ENCODE measurements around the gene MUC6. TPM values are rescaled to one million over a fixed set of nuclear protein-coding genes. Genes with fewer than 3 reads are reported as not detected.

MUC6 gene
- total and polyA plus RNA-seq, 9 of the 15 experiments (the other 6 are each of a cell fraction or from before 2014, with no cell fraction given), result not detected

DNA sequence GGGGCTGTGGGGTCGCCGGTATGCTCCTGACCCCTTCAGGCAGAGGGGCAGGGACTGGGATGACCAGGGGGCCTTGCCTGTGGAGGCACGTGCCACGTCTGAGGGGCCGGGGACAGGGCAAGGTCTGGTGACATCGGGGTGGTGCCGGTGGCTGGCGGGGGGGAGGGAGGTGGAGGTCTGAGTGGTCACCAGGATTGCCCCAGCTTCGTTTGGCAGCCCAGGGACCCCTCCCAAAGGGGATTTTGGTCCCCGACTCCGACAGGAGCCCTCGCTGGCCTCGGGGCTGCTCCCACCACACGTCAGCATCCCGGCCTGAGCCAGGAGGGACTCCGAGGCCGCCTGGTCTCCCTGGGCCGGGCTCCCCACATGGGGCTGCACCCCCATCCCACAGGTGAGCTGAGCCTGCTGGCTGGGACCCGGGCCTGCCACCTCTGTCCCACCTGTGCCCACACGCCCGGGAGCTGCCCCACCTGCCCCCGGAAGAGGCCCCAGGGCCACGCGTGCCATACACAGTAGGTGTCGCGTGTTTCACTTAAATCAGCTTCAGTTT is 1.1 kb upstream of the MUC6 start:
- in situ Hi-C loops (cut with MboI) (no loop called here), intact Hi-C loops (cut with micrococcal nuclease) (no loop called here)
- peaks cover 0 to 74% of the 10 kb centered on the region in 2 experiments; a peak in 2 of 5 replicates for H3K4me1 ChIP-seq (replicated peaks in 1 of 2; ENCODE audit: control insufficient read depth in 2 of 2, insufficient read depth in 2 of 2, low read length in 2 of 2)
- TF ChIP-seq NFE2L1 (tag; IDR thresholded peaks at IDR 0.05; ENCODE audit: borderline replicate concordance, low read depth) (no peak), TARDBP (IDR thresholded peaks at IDR 0.05) (no peak), BMI1 (IDR thresholded peaks at IDR 0.05; ENCODE audit: low read length) (no peak)
- TF ChIP-seq, protein P1, sequence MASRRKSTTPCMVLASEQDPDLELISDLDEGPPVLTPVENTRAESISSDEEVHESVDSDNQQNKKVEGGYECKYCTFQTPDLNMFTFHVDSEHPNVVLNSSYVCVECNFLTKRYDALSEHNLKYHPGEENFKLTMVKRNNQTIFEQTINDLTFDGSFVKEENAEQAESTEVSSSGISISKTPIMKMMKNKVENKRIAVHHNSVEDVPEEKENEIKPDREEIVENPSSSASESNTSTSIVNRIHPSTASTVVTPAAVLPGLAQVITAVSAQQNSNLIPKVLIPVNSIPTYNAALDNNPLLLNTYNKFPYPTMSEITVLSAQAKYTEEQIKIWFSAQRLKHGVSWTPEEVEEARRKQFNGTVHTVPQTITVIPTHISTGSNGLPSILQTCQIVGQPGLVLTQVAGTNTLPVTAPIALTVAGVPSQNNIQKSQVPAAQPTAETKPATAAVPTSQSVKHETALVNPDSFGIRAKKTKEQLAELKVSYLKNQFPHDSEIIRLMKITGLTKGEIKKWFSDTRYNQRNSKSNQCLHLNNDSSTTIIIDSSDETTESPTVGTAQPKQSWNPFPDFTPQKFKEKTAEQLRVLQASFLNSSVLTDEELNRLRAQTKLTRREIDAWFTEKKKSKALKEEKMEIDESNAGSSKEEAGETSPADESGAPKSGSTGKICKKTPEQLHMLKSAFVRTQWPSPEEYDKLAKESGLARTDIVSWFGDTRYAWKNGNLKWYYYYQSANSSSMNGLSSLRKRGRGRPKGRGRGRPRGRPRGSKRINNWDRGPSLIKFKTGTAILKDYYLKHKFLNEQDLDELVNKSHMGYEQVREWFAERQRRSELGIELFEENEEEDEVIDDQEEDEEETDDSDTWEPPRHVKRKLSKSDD (conservative IDR thresholded peaks at IDR 0.05; ENCODE audit: low read length), result no peak
- no peaks in the 10 kb centered on the region for H3K79me2 ChIP-seq (ENCODE audit: control insufficient read depth, insufficient read depth, low read length)
- no TSS peak for BruUV-seq (replicated peaks)
- H3K27me3 ChIP-seq (ENCODE audit: control insufficient read depth in 2 of 2, insufficient read depth in 2 of 2, low read length in 2 of 2), result peaks cover 9 to 53% of the 10 kb centered on the region in 2 experiments; a peak in 4 of 5 replicates
- no peak for DNase-seq (ENCODE audit: extremely low read depth in 1 of 4, low spot score in 3 of 4)
- ChIA-PET POLR2A (interaction anchor here (0.7 kb wide), 1 partner anchor 228 kb away, joined by 3 read pairs; the partner anchor contains the start of gene RPLP2), CTCF (ENCODE audit: low intra/inter-chr PET ratio) (no interaction called here)
- H3K9me1 ChIP-seq (ENCODE audit: control insufficient read depth, insufficient read depth, low read length), result no peaks in the 10 kb centered on the region
- no peak for FAIRE-seq
- WGBS (ENCODE audit: insufficient coverage, low coverage, missing lambda C conversion rate), result 26% methylated on average over 18 of the region's 26 CpGs
- no peak overlapping the region for H2AFZ ChIP-seq (ENCODE audit: low read depth, low read length)
- H3K36me3 ChIP-seq (ENCODE audit: control insufficient read depth, insufficient read depth, low read length), result no peaks in the 10 kb centered on the region
- H3K4me2 ChIP-seq (ENCODE audit: insufficient read depth, low read length), result no peak overlapping the region
- no peak overlapping the region for H3K27ac ChIP-seq (ENCODE audit: extremely low read depth, low read depth, low read length)
- no peaks in the 10 kb centered on the region for H3K9me3 ChIP-seq (replicated peaks; ENCODE audit: control insufficient read depth, insufficient read depth, low read depth, low read length)
- peaks cover 19% of the 10 kb centered on the region; the same call in 1 of the 2 replicates for H4K20me1 ChIP-seq (replicated peaks; ENCODE audit: control insufficient read depth, insufficient read depth, low read length)
- no peak overlapping the region for H3K9ac ChIP-seq (ENCODE audit: insufficient read depth in 1 of 2, low read depth in 2 of 2, low read length in 2 of 2)
- no peak for ATAC-seq
- H3K4me3 ChIP-seq, result no peak overlapping the region

All from K562 (cell line).